Prostate gland (tissue), 2 donors: ENCODE results near the gene KL.

ENCODE experiments used
- CTCF ChIP-seq, 4 experiments: fragments of 200-600 bp in 2 of 4; fragments of 450-650 bp in 2 of 4; sonication (generic) in 2 of 4; IDR thresholded peaks; 1 replicate in 3 of 4; 2 replicates in 1 of 4; pipeline ENCODE4 v1.5.1; 2016 to 2019; ENCODE audit warnings: antibody characterized with exemption in 4 of 4, mild to moderate bottlenecking in 2 of 4, moderate library complexity in 2 of 4
- POLR2AphosphoS5 ChIP-seq: sonication (generic); formaldehyde crosslinking; IDR thresholded peaks from one replicate; pipeline ENCODE4 v1.6.1; 2017; ENCODE audit warnings: antibody characterized with exemption

- TF ChIP-seq POLR2AphosphoS5 (no peak), CTCF (IDR thresholded peaks at IDR 0.05) (no peak)
Measured at GRCh38 chr13:33108620-33109019, 92.4 kb downstream of the KL start.
